Sigmoid colon (tissue), 4 donors: Measurements from ENCODE around the gene RPTOR.

Experiments used
- CTCF ChIP-seq, 4 experiments: fragments of 450-650 bp in 3 of 4; fragments of 200-600 bp in 1 of 4; IDR thresholded peaks; one replicate each; pipeline ENCODE4 v1.5.1; 2016 to 2019; ENCODE audit warnings: antibody characterized with exemption in 4 of 4, mild to moderate bottlenecking in 3 of 4, moderate library complexity in 2 of 4
- POLR2A ChIP-seq, 2 donors: fragments of 450-650 bp; IDR thresholded peaks; one replicate each; pipeline ENCODE4 v1.6.1; 2016; ENCODE audit warnings: antibody characterized with exemption in 2 of 2, mild to moderate bottlenecking in 2 of 2, moderate library complexity in 2 of 2
- POLR2AphosphoS5 ChIP-seq, 4 donors: sonication (generic); formaldehyde crosslinking; IDR thresholded peaks; one replicate each; pipeline ENCODE4 v1.6.1; 2017; ENCODE audit warnings: antibody characterized with exemption in 4 of 4

- TF ChIP-seq CTCF (IDR thresholded peaks at IDR 0.05) (no peak), POLR2A (IDR thresholded peaks at IDR 0.05) (no peak), POLR2AphosphoS5 (IDR thresholded peaks at IDR 0.05) (no peak)
These were observed 421.0 kb downstream of the RPTOR start for GRCh38 chr17:80965606-80966005.
